ENCODE results near the gene NFATC2. TPM values are rescaled to one million over a fixed set of nuclear protein-coding genes. Genes with fewer than 3 reads are reported as not detected.

Gene NFATC2
- total RNA-seq, 1 donor from 2014 or later, result 0.76 TPM

- ATAC-seq, result no peak
Measured at GRCh38 chr20:51513545-51513944, 29.0 kb downstream of the NFATC2 start.

- no peak for ATAC-seq
Measured at GRCh38 chr20:51512645-51513044, 29.9 kb downstream of the NFATC2 start.

GRCh38 chr20:51511861-51512619, 30.5 kb downstream of the NFATC2 start:
- ATAC-seq, result no peak

- no peak for ATAC-seq
Measured at GRCh38 chr20:51510936-51511605, 31.4 kb downstream of the NFATC2 start.

GRCh38 chr20:51510169-51510568, 32.4 kb downstream of the NFATC2 start:
- ATAC-seq, result no peak

- no peak for ATAC-seq
Measured at GRCh38 chr20:51509208-51509607, 33.3 kb downstream of the NFATC2 start.

GRCh38 chr20:51508780-51509179, 33.7 kb downstream of the NFATC2 start:
- no peak for ATAC-seq

- no peak for ATAC-seq
Measured at GRCh38 chr20:51508158-51508557, 34.4 kb downstream of the NFATC2 start.

GRCh38 chr20:51507216-51508036, 35.1 kb downstream of the NFATC2 start:
- ATAC-seq, result no peak

- ATAC-seq, result no peak
Measured at GRCh38 chr20:51506527-51507215, 35.8 kb downstream of the NFATC2 start.

- no peak for ATAC-seq
Measured at GRCh38 chr20:51505566-51505965, 37.0 kb downstream of the NFATC2 start.

GRCh38 chr20:51503376-51503775, 39.1 kb downstream of the NFATC2 start:
- ATAC-seq, result peak; percentile 19

GRCh38 chr20:51500936-51501335, 41.6 kb downstream of the NFATC2 start:
- peak; percentile 39 for ATAC-seq

- ATAC-seq, result peak; percentile 84
Measured at GRCh38 chr20:51500311-51500710, 42.2 kb downstream of the NFATC2 start.

GRCh38 chr20:51498765-51499540, 43.6 kb downstream of the NFATC2 start:
- ATAC-seq, result no peak

- peak; percentile 26 for ATAC-seq
Measured at GRCh38 chr20:51497542-51498467, 44.7 kb downstream of the NFATC2 start.

- no peak for ATAC-seq
Measured at GRCh38 chr20:51496964-51497363, 45.6 kb downstream of the NFATC2 start.

- no peak for ATAC-seq
Measured at GRCh38 chr20:51495921-51496545, 46.5 kb downstream of the NFATC2 start.

- no peak for ATAC-seq
Measured at GRCh38 chr20:51495291-51495690, 47.2 kb downstream of the NFATC2 start.

Measured in esophagus mucosa (tissue), 1 donor.